Activated T-cell treated with anti-CD3 and anti-CD28 coated beads, Interleukin-2, amount 50 U/mL, for 1 hour (primary cell): ENCODE results near the gene CTU2.

Source experiments
- DNase-seq: peaks from one replicate; pipeline ENCODE4 v3.0.0-alpha.2; 2020

Gene CTU2

DNA sequence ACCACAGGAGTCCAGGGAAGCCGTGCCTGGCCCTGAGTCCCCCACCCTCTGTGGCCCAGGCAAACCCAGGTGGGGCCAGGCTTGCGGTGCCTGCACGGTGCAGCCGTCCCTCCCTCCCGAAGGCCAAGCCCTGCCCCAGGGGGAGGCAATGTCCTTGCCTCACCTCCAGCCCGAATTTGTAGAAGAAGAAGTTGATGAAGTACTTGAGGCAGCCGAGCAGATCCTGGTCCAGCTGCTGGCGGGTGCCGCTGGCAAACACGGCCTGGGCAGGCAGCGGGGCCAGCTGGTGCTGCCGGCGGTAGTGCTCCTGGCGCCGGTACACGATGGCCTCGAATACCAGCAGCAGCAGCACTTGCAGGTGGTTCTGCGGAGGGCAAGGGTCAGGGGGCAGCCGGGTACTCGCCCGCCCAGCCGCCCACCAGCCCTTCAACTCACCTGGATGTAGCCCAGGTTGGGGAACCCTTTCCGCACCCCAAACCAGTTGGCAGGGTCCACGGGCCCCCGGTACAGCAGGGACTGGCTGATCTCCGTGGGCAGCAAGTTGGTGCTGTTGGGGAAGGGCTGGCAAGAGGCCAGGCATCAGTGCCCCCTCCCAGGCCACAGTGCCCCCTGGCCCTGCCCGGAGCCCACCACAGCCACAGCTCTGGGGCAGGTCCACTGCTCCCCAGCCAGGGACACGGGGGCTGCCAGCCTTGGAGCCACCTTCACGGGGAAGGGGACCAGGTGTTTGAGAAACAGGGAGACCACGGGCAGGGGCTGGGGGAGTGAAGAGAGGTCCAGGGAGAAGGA lies 26.1 kb downstream of the CTU2 start:
- DNase-seq, result no peak

DNA sequence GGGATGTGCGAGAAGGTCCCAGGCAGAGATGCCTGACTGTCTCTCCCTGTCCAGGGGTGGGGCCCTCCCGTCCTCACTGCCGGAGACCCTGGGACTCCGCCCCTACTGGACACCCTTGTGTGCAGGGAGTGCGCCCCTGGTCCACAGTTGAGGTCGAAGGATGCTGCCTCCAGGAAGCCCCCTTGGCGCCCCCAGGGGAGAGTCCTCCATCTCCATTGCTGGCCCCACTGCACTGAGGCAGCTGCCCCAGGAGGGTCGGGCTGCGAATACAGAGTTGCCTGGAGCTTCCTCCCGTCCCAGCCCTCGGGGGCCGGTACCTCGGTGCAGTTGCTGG lies 26.6 kb downstream of the CTU2 start:
- DNase-seq, result no peak

DNA sequence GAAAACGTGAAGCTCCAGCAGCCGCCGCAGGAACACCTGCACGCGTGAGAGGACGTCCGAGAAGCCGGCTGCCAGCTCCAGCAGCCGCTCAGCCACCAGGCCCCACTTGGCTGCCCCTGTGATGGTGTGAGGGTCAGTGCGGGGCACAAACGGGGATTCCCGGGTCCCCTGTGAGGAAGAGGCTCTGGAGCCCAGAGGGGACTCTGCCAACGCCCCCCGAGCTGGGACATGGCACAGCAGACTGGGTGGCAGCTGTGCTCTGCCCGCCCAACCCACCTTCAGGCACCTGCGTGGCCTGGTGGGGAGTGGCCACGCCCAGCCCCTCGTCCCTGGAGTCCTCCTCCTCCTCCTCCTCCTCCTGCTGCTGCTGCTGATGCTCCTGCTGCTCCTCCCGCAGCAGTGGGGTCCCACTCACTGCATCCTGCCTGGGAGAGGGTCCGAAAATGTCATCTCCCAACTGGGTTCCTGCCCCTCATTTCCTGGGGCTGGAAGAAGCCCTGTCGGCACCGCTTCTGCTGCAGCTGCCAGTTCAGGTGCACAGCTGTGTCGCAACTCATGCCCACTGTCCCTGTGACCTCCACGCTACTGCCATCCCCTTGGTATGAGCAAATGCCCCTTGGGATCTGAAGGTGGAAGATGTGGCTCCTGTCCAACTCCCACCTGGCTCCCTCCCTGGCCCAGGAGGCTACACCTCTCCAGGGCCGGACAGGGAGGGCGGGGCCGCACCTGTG lies 27.5 kb downstream of the CTU2 start:
- DNase-seq, result no peak

DNA sequence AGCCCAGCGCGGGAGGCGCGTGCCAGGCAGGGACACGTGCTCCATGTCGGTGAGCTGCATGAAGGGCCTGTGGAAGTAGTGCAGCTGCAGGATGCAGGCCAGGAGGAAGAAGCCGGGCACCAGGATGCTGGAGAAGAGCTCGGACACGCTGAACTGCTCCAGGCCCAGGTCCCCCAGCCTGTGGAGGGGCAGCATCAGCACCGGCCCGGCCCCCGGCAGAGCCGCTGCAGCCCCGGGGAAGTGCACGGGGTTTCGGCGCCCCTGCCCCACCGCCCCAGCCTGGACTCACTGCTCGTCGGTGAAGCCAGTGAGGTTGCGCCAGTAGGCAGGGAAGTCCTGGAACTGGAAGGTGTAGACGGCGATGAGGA lies 28.0 kb downstream of the CTU2 start:
- no peak for DNase-seq

DNA sequence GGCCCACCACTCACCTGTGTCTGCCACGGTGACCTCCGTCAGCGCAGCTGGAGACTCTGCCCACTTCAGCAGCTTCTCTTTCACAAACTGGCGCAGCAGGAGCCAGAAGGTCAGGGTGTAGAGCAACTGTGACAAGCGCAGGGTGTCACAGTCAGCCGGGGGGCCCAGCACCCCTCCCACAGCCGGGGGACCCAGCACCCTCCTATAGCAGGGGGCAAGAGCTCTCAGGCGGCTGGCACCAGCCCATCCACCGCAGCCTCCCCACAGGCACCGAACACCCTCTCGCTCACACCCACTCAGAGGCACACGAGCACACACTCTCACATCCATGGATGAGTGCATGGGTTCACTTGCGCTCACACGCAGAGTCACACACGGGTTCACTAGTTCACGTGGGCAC lies 28.8 kb downstream of the CTU2 start:
- no peak for DNase-seq

DNA sequence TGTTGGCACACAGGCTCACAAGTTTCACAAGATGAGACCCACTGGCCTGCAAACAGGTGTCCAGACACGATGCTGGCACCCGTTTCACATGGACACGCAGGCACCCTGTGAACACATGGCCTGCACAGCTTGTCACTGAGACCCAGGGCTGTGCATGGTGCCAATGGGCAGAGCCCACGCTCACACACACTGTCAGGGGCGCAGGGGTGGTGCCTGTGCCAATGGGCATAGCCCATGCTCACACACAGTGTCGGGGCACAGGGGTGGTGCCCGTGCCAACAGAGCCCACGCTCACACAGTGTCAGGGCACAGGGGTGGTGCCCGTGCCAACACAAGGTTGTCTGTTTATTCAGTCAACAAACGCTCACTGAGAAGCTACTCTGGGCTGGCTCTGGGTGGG lies 29.3 kb downstream of the CTU2 start:
- DNase-seq, result no peak

DNA sequence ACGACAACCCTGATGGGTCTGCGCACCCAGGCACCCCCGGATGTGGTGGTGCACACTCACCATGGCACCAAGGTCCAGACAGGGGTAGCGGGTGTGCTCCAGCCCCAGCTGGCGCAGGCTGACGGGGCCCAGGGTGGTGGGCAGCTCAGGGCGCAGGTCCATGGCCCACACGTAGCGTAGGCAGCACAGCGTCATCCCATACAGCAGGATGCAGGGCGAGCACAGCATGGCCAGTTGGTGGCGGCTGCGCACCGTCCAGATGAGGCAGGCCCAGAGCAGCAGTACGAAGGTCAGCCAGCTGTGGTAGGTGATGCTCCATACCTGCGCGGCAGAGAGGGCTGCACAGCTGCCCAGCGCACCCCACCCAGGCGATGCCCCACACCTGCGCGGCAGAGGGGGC lies 29.8 kb downstream of the CTU2 start:
- no peak for DNase-seq

DNA sequence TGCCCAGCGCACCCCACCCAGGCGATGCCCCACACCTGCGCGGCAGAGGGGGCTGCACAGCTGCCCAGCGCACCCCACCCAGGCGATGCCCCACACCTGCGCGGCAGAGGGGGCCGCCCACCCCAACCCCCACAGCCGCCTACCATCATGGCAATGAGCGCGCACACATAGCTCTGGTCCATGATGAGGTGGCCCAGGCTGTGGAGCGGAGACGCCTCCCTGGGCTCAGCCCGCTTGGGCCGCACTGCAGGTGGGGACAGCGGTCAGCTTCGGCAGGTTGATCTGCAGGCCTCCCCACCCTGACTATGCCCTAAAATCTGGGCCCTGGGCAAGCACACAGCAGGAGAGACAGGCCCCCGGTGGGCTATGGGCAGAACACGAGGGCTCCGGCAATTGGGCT lies 30.2 kb downstream of the CTU2 start:
- DNase-seq, result no peak

DNA sequence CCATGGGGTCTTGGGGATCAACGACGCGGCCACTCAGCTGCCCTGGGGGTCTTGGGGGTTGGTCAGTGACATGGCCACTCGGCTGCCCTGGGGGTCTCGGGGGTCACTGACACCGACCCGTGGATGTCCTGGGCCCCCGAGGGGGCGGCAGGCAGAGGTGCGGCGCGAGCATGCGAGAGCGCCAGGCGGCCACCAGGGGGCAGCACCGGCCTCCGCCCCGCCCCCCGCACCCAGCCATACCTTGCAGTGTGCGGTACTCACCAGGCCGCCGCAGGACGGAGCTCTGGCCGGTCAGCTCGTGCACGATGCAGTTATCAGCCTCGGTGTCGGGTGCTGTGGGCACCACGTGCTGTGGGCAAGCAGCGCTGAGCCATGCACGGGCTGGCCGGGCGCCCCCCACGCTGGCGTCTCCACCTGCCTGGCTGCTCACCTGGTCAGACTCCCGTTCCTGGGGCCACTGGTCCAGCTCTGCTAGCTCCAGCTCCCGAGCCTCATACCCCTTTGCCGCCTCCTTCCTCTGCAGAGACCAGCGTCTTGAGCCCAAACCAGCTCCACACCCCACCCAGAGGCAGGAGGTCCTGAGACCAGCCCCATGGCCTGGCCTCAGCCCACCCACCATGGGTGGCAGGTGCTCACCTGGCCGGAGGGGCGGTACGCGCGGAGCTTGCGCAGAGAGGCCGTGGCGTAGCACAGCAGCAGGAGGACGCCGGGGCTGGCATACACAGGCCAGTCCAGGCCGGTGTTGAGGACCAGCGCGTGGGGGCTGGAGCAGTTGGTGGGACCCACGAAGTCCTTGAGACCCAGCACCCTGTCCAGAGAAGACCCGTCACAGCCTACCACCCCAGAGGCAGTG lies 31.2 kb downstream of the CTU2 start:
- peak; percentile 84 for DNase-seq

DNA sequence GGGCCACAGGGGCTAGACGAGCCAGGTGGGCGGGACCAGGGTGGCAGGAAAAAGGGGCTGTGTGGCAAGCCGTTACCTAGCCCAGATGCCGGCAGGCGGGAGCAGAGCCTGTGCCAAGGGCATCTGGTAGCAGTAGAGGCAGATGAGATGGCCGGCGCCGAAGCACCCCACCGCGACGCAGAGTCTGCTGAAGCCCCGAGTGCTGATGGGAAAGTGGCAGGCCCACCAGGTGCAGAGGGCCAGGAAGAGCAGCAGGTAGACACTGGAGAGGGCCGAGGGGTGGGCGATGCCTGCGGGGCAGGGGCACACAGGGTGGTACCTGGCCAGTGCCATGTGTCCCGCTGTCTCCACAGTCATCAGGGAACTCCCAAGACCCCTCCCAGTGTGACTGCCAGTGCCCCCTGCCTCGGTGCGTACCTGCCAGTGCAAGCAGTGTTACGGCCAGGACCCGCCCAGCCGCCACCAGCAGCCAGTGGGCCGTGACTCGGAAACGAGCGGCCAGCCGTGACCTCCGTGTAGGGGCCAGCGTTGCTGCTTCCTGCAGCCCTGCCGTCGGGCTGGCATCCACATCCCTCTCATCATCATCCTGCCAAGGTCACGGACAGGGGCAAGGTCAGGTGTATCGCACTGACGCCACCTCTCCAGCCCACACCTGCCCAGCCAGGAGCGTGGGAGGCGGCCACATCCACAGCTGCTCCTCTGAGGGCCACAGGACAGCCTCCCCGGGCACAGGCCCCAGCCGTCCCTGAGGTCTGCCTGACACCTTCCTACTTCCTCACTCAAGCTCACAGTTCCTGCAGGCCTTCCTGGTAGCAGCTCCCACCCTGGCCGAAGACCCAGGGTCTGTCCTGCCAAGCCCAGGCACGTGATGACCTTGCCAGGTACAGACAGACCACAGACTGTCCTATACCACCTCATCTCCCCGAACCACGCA lies 32.1 kb downstream of the CTU2 start:
- no peak for DNase-seq

DNA sequence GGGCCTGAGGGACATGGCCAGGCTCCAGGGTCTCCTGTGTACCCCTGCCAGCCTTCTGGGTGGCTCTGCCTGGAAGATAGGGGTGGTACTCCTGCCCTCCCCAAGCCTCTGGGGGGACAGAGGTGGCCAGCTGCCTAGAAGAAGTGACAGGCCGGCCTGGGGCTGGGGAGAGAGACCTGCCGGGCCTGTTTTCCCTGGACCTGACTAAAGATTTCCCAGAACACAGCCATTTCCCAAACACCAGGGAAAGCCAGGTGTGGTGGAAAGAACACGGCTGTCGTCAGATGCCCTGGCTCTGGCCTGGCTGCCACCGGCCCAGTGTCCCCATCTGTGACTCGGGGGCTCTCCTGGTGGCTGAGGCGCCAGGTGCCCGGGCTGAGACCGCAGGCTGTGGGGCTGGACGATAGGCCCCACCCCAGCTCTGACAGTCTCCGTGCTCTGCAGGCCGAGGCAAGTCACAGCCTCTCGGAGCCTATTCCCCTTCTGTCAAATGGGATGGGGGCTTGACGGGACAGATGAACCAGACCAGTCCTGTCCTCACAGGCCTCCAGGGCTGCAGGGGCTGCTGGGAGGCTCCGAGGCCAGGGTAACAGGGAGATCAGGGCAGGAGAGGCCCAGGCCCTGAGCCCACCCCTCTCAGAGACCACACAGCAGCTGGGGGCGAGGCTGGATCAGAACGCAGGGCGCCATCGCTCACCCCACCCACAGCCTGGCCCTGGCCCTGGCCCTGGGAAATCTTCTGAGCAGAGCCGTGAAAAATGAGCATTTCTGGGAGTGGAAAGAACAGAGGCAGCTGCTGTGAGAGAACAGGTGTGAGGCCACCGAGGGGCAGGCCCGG lies 33.1 kb downstream of the CTU2 start:
- DNase-seq, result no peak

DNA sequence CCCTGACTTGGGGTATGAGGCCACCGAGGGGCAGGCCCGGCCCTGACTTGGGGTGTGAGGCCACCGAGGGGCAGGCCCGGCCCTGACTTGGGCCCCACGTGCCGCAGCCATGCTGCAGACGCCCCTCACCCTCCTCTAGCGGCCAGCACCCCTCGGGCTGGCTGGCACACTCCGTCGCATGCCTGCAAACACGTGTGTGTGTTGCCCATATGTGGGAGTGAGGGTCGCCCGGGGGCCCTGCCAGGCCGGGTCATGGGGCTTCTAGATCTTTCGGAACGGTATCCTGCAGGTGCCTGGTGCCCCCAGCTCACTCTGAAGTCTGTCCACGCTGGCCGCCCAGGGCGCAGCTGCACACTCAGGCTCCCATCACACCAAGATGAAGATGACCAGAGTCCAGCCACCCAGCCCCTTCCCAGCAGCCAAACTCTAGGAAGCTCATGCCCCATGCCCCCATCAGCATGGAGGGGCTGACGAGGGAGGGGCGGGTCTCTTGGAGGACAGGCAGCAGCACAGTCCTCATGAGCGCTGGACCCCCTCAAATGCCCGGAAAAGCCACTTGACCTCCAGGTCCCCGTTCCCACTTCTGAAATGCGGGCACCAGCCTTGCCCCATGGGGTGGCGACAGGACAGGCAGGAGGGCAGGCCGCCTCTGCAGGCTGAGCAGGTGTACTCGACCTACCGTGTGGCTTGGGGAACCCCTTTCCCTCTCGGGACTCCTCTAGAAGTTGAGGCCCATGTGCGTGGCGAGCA lies 33.8 kb downstream of the CTU2 start:
- DNase-seq, result no peak

DNA sequence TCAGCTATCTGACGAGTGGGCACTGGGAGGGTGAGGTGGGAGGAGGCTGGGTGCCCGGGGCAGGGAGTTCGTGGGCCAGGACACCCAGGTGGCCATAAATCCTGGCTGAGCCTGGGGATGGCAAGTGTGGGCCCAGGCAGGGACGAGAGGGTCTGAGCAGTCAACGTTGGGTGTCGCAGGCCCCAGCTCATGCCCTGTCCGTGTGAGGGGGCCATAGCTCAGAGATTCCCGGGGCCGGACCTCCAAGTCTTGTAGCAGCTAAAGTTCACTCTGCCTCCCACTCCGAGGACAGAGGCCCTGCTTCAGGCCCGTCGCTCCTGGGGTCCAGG lies 34.4 kb downstream of the CTU2 start:
- no peak for DNase-seq

DNA sequence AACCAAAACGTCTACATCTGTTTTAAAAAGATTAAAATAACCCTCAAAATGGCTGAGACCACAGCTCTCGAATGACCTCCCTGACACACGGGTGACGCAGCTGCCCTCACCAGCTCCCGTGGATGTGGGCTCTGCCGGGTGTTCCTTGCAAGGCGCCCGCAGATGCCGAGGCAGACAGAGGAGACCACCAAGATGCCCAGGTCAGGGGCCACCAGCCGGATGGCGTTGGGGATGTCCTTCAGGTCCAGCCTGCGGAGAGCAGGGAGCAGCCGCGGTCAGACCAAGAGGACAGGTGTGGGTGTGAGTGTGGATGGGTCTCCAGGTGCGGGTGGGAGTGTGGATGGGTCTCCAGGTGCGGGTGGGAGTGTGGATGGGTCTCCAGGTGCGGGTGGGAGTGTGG lies 35.1 kb downstream of the CTU2 start:
- no peak for DNase-seq

DNA sequence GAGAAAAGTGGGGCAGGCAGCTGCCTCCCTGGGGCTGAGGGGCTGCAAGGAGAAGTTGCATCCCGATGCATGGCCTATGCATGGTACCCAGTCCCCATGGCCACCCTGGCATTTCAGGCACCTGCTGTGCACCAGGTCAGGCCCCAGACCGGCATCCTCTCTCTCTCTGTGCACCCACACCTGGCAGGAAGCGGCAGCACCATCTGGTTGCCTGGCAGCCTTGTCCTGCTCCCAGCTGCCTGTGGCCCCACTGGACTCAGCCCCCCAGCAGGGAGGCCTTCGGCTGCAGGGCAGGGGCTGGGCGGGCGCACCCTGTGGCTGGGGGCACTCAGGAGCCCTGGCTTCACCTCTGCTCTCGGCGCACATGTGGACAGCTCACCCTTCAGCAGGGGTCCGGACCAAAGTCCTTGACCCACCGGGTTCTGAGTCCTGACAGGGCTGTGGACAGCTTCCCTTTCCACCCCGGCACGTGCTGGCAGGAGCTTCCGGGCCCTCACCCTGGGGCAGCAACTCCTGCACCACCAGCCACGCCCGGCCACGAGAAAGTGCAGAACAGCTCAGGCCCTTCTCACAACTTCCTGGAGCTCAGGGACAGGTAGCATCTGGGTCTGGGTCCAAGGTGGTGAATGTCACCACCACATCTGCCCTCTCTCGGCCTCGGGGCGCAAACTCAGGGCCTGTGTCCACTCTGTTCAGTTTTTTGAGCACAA lies 36.7 kb downstream of the CTU2 start:
- no peak for DNase-seq

DNA sequence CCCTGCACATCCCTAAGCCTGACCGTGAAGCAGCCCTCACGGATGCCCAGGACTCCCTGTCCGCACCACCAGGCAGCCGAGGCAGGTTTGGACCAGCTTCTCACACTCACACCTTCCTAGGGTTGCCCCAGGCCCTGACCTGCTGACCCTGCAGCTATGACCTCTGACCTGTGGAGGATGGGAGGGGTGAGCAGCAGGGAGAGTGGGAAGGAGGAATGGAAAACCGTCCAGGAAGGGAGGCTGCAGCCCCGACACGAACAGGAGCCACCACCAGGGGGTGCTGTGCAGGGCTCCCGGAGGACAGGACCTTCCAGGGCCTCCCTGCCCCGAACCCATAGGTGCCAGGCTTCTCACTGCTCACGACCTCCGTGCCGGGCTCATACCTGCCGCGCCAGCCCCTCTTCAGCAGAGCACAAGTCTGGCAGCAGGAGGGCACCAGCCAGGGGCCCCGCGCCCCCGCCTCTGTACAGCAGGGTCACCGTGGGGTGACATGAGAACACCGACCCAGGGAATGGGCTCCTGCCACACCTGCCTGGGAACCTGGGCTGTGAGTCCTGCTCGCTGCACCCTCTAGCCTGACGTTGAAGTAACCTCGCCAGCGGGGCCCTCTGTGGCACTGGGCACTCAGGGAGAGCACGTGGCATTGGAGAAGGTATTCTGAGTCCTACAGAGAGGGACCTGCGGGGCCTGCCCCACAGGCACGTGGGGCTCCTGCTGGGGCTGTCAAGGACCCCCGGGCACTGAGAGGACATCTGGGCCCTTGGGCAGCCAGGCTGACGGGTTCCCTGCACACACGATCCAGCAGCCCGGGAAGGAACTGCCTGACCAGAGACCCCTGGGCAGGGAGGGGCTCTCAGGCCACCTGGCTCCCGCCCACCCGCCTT lies 37.6 kb downstream of the CTU2 start:
- DNase-seq, result peak; percentile 80

DNA sequence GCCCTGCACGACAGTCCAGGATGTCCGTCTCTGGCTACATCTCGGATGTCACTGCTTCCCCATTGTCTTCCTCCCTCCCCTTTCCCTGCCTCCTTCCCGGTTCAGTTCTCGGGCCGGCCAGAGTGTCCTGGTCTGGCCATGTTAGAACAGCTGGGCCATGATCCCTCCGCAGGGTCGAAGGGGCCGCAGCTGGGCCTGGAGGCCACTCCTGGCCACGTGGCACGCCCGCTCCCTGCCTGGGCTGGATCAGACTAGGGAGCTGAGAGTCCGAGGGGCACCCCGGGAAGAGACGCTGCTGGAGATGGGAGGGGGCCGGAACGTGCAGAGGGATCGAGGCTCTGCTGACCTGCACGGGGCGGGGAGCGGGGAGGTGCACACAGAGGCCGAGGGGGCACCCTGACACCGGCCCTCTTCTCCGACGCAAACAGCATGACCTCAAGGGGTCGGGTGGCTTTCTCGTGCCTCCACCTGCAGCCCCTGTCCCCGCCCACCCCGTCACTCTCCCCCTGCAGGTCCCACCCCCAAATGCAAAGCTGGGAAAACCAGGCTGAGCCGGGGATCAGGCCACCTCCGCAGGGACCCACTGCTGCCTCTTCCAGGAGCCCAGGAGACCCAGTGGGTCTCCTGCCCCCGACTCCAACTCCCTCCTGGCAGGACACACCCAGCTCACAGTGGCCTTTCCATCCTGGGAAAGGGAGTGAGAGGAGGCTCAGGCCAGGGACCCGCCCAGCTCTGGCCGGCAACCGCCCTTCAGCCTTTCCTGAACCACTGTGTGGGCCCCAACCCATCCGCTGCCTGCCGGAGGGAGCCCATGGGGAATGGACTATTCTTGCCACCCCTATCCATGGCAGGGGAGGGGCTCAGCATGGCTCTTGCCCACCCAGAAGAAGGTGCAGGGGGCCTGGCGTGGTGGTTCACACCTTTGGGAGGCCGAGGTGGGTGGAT lies 38.5 kb downstream of the CTU2 start:
- no peak for DNase-seq

DNA sequence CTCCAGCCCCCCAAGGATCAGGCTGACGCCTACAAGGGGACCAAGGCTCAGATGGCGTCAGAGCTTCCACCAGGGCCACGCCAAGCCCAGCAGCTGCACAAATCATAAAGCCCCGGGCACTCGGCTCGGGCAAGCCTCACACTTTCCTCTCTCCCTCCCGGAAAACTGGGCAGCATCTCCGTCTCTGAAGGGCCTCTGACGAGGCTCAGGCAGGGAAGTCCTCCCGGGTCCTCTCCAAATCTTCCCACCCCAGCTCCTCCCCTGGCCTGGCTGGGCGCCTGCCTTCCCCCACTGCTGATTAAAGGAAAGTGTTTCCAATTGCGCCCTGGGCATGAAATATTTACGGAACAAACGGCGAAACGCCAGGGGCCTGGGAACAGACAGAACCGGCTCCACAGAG lies 40.2 kb downstream of the CTU2 start:
- no peak for DNase-seq
